SK-N-MC (cell line): ENCODE data around the gene EXT2.

ENCODE experiments used
- EZH2 ChIP-seq: fragments of 200-600 bp; sonication (generic); IDR thresholded peaks from one replicate; pipeline ENCODE4 v1.6.1; 2017; ENCODE audit warnings: antibody characterized with exemption
- FOXP2 ChIP-seq: optimal IDR thresholded peaks from 2 replicates; pipeline ENCODE3; 2011; ENCODE audit warnings: mild to moderate bottlenecking, moderate library complexity; ENCODE audit not compliant: insufficient read depth; ENCODE audit errors: extremely low read length, control extremely low read depth
- POLR2AphosphoS5 ChIP-seq: IDR thresholded peaks from 2 replicates; pipeline ENCODE4 v1.6.1; 2012; ENCODE audit warnings: mild to moderate bottlenecking, low read depth, low read length, borderline replicate concordance

DNA sequence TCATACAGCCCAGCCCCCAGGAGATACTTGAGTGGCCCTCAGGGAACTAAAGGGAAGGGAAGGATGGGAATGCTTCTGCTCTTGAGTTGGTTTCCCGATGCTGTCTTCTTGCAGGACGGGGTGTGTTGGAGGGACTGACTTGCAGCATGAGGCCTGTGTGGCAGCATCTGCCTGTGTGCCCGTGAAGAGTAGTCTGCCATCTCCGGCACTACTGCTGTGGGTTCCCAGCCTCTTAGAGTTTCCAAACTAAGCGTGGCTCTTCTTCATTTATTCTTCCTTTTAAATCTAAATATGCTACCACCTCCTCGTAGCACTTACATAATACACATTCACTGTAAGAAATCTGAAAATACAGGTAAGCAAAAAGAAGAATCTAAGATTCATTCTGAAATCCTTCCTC lies 12.8 kb downstream of the EXT2 start:
- TF ChIP-seq POLR2AphosphoS5 (no peak), EZH2 (no peak), FOXP2 (no peak)
